Prostate gland (tissue), 2 donors: ENCODE data around the gene SFSWAP.

Experiments
- POLR2A ChIP-seq: fragments of 450-650 bp; IDR thresholded peaks from one replicate; pipeline ENCODE4 v1.6.1; 2016; ENCODE audit warnings: antibody characterized with exemption, mild to moderate bottlenecking
- POLR2AphosphoS5 ChIP-seq: sonication (generic); formaldehyde crosslinking; IDR thresholded peaks from one replicate; pipeline ENCODE4 v1.6.1; 2017; ENCODE audit warnings: antibody characterized with exemption
- TF ChIP-seq, protein P1 (sequence below), 4 experiments: fragments of 200-600 bp in 2 of 4; fragments of 450-650 bp in 2 of 4; sonication (generic) in 2 of 4; IDR thresholded peaks; 1 replicate in 3 of 4; 2 replicates in 1 of 4; pipeline ENCODE4 v1.5.1; 2016 to 2019; ENCODE audit warnings: antibody characterized with exemption in 4 of 4, mild to moderate bottlenecking in 2 of 4, moderate library complexity in 2 of 4

DNA sequence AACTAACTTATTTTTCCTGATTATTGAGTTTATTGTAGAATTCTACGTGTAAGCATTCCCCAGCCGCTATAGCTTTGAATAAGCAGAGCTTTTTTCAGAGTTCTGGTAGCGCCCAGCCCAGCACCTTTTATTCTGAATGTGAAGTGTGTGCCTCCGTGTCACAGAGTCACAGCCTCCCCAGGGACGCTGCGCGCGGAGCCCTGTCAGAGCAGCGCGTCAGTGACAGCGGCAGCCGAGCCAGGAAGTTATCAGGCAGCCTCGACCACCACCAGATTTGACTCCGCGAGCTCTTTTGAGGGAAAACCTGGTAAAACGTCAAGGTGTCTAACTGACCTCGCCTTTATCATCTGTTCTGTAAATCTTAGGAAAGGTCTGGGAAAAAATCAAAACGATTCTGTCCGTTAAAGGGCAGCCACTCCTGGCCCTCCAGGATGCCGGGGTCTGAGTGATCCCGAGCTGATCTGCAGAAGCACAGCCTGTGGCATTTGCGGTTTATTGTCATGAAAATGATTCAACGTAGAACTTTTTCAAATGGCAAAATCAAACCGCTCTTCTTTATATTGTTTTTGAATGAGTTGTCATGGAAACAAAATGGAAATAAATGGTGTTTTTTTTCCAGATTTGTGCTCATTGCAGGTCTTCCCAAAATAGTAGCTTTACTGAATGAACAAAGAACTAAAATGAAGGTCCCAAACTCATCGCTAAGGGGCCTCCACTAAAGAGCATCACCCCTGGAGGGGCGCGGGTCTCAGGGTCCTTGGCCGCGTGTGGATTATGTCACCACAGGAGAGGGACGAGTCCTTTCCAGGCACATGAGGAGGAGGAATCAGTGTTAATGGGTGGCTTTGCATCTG is 74.2 kb downstream of the SFSWAP start:
- TF ChIP-seq, protein P1, sequence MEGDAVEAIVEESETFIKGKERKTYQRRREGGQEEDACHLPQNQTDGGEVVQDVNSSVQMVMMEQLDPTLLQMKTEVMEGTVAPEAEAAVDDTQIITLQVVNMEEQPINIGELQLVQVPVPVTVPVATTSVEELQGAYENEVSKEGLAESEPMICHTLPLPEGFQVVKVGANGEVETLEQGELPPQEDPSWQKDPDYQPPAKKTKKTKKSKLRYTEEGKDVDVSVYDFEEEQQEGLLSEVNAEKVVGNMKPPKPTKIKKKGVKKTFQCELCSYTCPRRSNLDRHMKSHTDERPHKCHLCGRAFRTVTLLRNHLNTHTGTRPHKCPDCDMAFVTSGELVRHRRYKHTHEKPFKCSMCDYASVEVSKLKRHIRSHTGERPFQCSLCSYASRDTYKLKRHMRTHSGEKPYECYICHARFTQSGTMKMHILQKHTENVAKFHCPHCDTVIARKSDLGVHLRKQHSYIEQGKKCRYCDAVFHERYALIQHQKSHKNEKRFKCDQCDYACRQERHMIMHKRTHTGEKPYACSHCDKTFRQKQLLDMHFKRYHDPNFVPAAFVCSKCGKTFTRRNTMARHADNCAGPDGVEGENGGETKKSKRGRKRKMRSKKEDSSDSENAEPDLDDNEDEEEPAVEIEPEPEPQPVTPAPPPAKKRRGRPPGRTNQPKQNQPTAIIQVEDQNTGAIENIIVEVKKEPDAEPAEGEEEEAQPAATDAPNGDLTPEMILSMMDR (IDR thresholded peaks at IDR 0.05) = no peak
- no peak for TF ChIP-seq POLR2A
- TF ChIP-seq POLR2AphosphoS5 = no peak
